OCI-LY3 (cell line): Measurements from ENCODE around the gene CMIP.

Experiments
- H2AFZ ChIP-seq: fragments of 200-600, 300-600 bp; shearing (Covaris generic); 2 replicates; pipeline ENCODE4 v1.6.0; 2014; ENCODE audit warnings: antibody characterized with exemption, low read depth, low read length
- H3K27ac ChIP-seq: fragments of 200-600, 300-600 bp; sonication (generic); 2 replicates; pipeline ENCODE4 v1.5.1; 2014; ENCODE audit warnings: mild to moderate bottlenecking, low read length, moderate library complexity, mixed read lengths
- H3K27me3 ChIP-seq: fragments of 200-600, 300-600 bp; sonication (generic); 2 replicates; pipeline ENCODE4 v1.6.1; 2014; ENCODE audit warnings: low read depth, low read length, mixed read lengths
- H3K36me3 ChIP-seq: fragments of 200-600, 300-600 bp; sonication (generic); replicated peaks from 2 replicates; pipeline ENCODE3; 2014; ENCODE audit warnings: low read depth, low read length, mixed read lengths
- H3K4me1 ChIP-seq: fragments of 300-600, 200-600 bp; sonication (generic); 2 replicates; pipeline ENCODE4 v1.6.1; 2014; ENCODE audit warnings: low read length, mixed read lengths
- H3K4me2 ChIP-seq: fragments of 200-600, 300-600 bp; sonication (generic); 2 replicates; pipeline ENCODE4 v1.6.1; 2014; ENCODE audit warnings: low read length, mixed read lengths
- H3K4me3 ChIP-seq: fragments of 300-600, 200-600 bp; sonication (generic); 2 replicates; pipeline ENCODE4 v1.5.1; 2014; ENCODE audit warnings: antibody characterized with exemption, mild to moderate bottlenecking, low read length, moderate library complexity
- H3K79me2 ChIP-seq: fragments of 300-600, 200-600 bp; shearing (Covaris generic); 2 replicates; pipeline ENCODE4 v1.6.1; 2014; ENCODE audit warnings: mild to moderate bottlenecking, low read length, mixed read lengths
- H3K9ac ChIP-seq: fragments of 300-600, 200-600 bp; shearing (Covaris generic); 2 replicates; pipeline ENCODE4 v1.6.0; 2014; ENCODE audit warnings: mild to moderate bottlenecking, low read length, moderate library complexity
- H3K9me3 ChIP-seq: fragments of 200-600, 300-600 bp; shearing (Covaris generic); 2 replicates; pipeline ENCODE4 v1.6.1; 2014; ENCODE audit warnings: low read length, mixed read lengths; ENCODE audit not compliant: insufficient read depth
- H4K20me1 ChIP-seq: fragments of 200-600, 300-600 bp; sonication (generic); 2 replicates; pipeline ENCODE4 v1.6.1; 2016; ENCODE audit warnings: low read length, mixed read lengths; ENCODE audit not compliant: insufficient read depth
- CTCF ChIP-seq: fragments of 200-600, 300-600 bp; sonication (generic); IDR thresholded peaks from 2 replicates; pipeline ENCODE4 v1.5.1; 2014; ENCODE audit warnings: antibody characterized with exemption, low read length, low read depth
- EZH2phosphoT487 ChIP-seq: fragments of 200-600 bp; shearing (Covaris generic); IDR thresholded peaks from 2 replicates; pipeline ENCODE4 v1.6.1; 2018; ENCODE audit warnings: antibody characterized with exemption, mixed run types, low read depth

Gene CMIP

GRCh38 chr16:81620029-81620428 lies 175.4 kb downstream of the CMIP start:
- no peak overlapping the region for H3K4me3 ChIP-seq
- no peak overlapping the region for H3K27ac ChIP-seq
- no peaks in the 10 kb centered on the region for H3K4me1 ChIP-seq
- H4K20me1 ChIP-seq = peaks cover 38% of the 10 kb centered on the region
- H3K9ac ChIP-seq = no peak overlapping the region
- H3K4me2 ChIP-seq = no peak overlapping the region
- TF ChIP-seq EZH2phosphoT487 (no peak), CTCF (no peak)
- H3K9me3 ChIP-seq = no peaks in the 10 kb centered on the region
- no peak overlapping the region for H2AFZ ChIP-seq
- no peaks in the 10 kb centered on the region for H3K27me3 ChIP-seq
- H3K79me2 ChIP-seq = peaks cover 2% of the 10 kb centered on the region; the same call in 1 of the 2 replicates
- H3K36me3 ChIP-seq = peaks cover 26% of the 10 kb centered on the region

GRCh38 chr16:81620796-81621195 lies 176.2 kb downstream of the CMIP start:
- no peak overlapping the region for H3K9ac ChIP-seq
- H3K27me3 ChIP-seq = no peaks in the 10 kb centered on the region
- H3K4me3 ChIP-seq = no peak overlapping the region
- H3K79me2 ChIP-seq = no peaks in the 10 kb centered on the region
- no peak overlapping the region for H2AFZ ChIP-seq
- TF ChIP-seq CTCF (no peak), EZH2phosphoT487 (no peak)
- peaks cover 40% of the 10 kb centered on the region for H4K20me1 ChIP-seq
- H3K36me3 ChIP-seq = peaks cover 26% of the 10 kb centered on the region
- H3K4me1 ChIP-seq = no peaks in the 10 kb centered on the region
- H3K9me3 ChIP-seq = no peaks in the 10 kb centered on the region
- no peak overlapping the region for H3K4me2 ChIP-seq
- no peak overlapping the region for H3K27ac ChIP-seq

GRCh38 chr16:81621496-81621895 lies 176.9 kb downstream of the CMIP start:
- Histone ChIP-seq H3K9me3 (no peaks in the 10 kb centered on the region), H3K79me2 (peaks cover 5% of the 10 kb centered on the region), H3K4me2 (no peak overlapping the region), H3K9ac (no peak overlapping the region), H3K27ac (no peak overlapping the region), H3K4me1 (no peaks in the 10 kb centered on the region), H3K4me3 (no peak overlapping the region), H3K27me3 (no peaks in the 10 kb centered on the region), H4K20me1 (peaks cover 36% of the 10 kb centered on the region), H3K36me3 (peaks cover 25% of the 10 kb centered on the region), H2AFZ (no peak overlapping the region)
- no peak for TF ChIP-seq CTCF
- no peak for TF ChIP-seq EZH2phosphoT487

GRCh38 chr16:81623365-81624102 lies 178.9 kb downstream of the CMIP start:
- Histone ChIP-seq H3K9me3 (no peaks in the 10 kb centered on the region), H3K27me3 (no peaks in the 10 kb centered on the region), H3K4me1 (no peaks in the 10 kb centered on the region), H2AFZ (no peak overlapping the region), H3K9ac (no peak overlapping the region), H3K4me2 (no peak overlapping the region), H4K20me1 (peaks cover 26% of the 10 kb centered on the region), H3K27ac (no peak overlapping the region), H3K36me3 (peaks cover 7% of the 10 kb centered on the region), H3K4me3 (no peak overlapping the region), H3K79me2 (peaks cover 5% of the 10 kb centered on the region)
- no peak for TF ChIP-seq EZH2phosphoT487
- TF ChIP-seq CTCF = peak; percentile 81
